Panc1 (cell line): ENCODE measurements around the gene MYB. TPM values are rescaled to one million over a fixed set of nuclear protein-coding genes. Genes with fewer than 3 reads are reported as not detected.

ENCODE experiments used
- ATAC-seq: fragments of 200-7000 bp; cut with Tn5 transposase; 2 replicates; pipeline ENCODE4 v1.9.1; 2020; ENCODE audit warnings: mild to moderate bottlenecking, moderate library complexity
- BruUV-seq: library from RNA; stranded (reverse); fragments of 400-500 nt; replicated peaks from 2 replicates; lab custom pipeline; 2021; lab: Mats Ljungman, UMichigan
- CTCF ChIA-PET: fragments of 300-600 bp; sonication (Branson Sonifier 250); formaldehyde crosslinking; loops from one replicate; lab custom pipeline; 2022; ENCODE audit warnings: antibody characterized with exemption; lab: Charles Lee
- POLR2A ChIA-PET: fragments of 300-600 bp; sonication (Branson Sonifier 250); formaldehyde crosslinking; loops from one replicate; lab custom pipeline; 2022; ENCODE audit warnings: antibody characterized with exemption; lab: Charles Lee
- DNase-seq: peaks from one replicate; pipeline ENCODE4 v3.0.0-alpha.2; 2010; ENCODE audit warnings: low read depth, low spot score
- H3K27ac ChIP-seq: 2 replicates; pipeline ENCODE4 v1.5.1; 2011; ENCODE audit warnings: mild to moderate bottlenecking, low read length, inconsistent platforms
- H3K27me3 ChIP-seq: fragments of 200-500 bp; sonication (Bioruptor generic); 2 replicates; pipeline ENCODE4 v1.6.0; 2014; ENCODE audit warnings: low read length, inconsistent platforms; ENCODE audit not compliant: control insufficient read depth, insufficient read depth
- H3K36me3 ChIP-seq: fragments of 200-500 bp; sonication (Bioruptor generic); 2 replicates; pipeline ENCODE4 v1.5.1; 2014; ENCODE audit warnings: inconsistent platforms, mild to moderate bottlenecking, low read length, moderate library complexity; ENCODE audit not compliant: control insufficient read depth, insufficient read depth
- H3K4me1 ChIP-seq: 2 replicates; pipeline ENCODE4 v1.5.1; 2011; ENCODE audit warnings: inconsistent platforms, mild to moderate bottlenecking, low read length, moderate library complexity; ENCODE audit not compliant: control insufficient read depth, insufficient read depth
- H3K4me3 ChIP-seq, 2 experiments: 2 replicates each; pipeline ENCODE4 v1.5.1; 2011 to 2012; ENCODE audit warnings: low read depth in 2 of 2, low read length in 2 of 2, mild to moderate bottlenecking in 2 of 2, inconsistent platforms in 1 of 2, moderate library complexity in 1 of 2
- H3K9me3 ChIP-seq: fragments of 200-500 bp; sonication (Bioruptor generic); 2 replicates; pipeline ENCODE4 v1.5.1; 2014; ENCODE audit warnings: low read depth, mild to moderate bottlenecking, inconsistent platforms, low read length, moderate library complexity; ENCODE audit not compliant: control insufficient read depth, insufficient read depth
- CTCF ChIP-seq: fragments of 450-650 bp; IDR thresholded peaks from 2 replicates; pipeline ENCODE4 v1.5.1; 2017; ENCODE audit warnings: mild to moderate bottlenecking
- POLR2AphosphoS5 ChIP-seq: IDR thresholded peaks from 2 replicates; pipeline ENCODE4 v1.6.1; 2012; ENCODE audit warnings: mild to moderate bottlenecking, low read depth, low read length, moderate library complexity
- REST ChIP-seq, 2 experiments: IDR thresholded peaks; 2 replicates each; pipeline ENCODE4 v1.6.1; 2011 to 2012; ENCODE audit warnings: low read depth in 2 of 2, control low read depth in 1 of 2, low read length in 1 of 2, mild to moderate bottlenecking in 1 of 2, moderate library complexity in 1 of 2; ENCODE audit not compliant: insufficient read depth in 1 of 2
- SIN3A ChIP-seq: IDR thresholded peaks from 2 replicates; pipeline ENCODE4 v1.6.1; 2012; ENCODE audit warnings: low read depth, mild to moderate bottlenecking, low read length, moderate library complexity, borderline replicate concordance; ENCODE audit not compliant: insufficient read depth
- TCF7L2 ChIP-seq: IDR thresholded peaks from 2 replicates; pipeline ENCODE4 v1.6.1; 2011; ENCODE audit warnings: mild to moderate bottlenecking, low read depth, low read length, inconsistent platforms
- in situ Hi-C: cut with HindIII; loops from 2 replicates; pipeline ENCODE4 v1.10.0; 2016; ENCODE audit warnings: low sequenced_read_pairs, low pct_unique_long_range_greater_than_20kb
- intact Hi-C: fragments of 100-400 bp; cut with micrococcal nuclease; formaldehyde crosslinking; loops from one replicate; pipeline ENCODE4 v1.10.0; 2022; ENCODE audit not compliant: unreplicated experiment
- total RNA-seq: library from RNA; stranded (reverse); gene quantifications from one replicate; pipeline ENCODE4 v1.2.1, GENCODE V29; 2021; ENCODE audit not compliant: unreplicated experiment

Gene MYB
- total RNA-seq, 1 experiment from 2014 or later, result 1.3 TPM

- ChIA-PET CTCF (no interaction called here), POLR2A (no interaction called here)
- intact Hi-C loops, result no loop called here
- DNase-seq (no peak), ATAC-seq (no peak; the same call in 1 of the 2 replicates)
- Histone ChIP-seq H3K4me3 (no peak overlapping the region), H3K27ac (no peak overlapping the region), H3K27me3 (0 out of 2 replicates have a peak, but pooled peaks cover 5% of the 10 kb centered on the region), H3K9me3 (no peaks in the 10 kb centered on the region), H3K4me1 (no peaks in the 10 kb centered on the region), H3K36me3 (no peaks in the 10 kb centered on the region)
- TF ChIP-seq SIN3A (no peak), REST (IDR thresholded peaks at IDR 0.05; ENCODE audit: insufficient read depth in 1 of 2, low read depth in 2 of 2, low read length in 1 of 2) (no peak), TCF7L2 (no peak), CTCF (no peak), POLR2AphosphoS5 (no peak)
- BruUV-seq, result no TSS peak
- in situ Hi-C loops, result no loop called here
Observed at GRCh38 chr6:135135835-135136234, 45.3 kb upstream of the MYB start.

- CTCF ChIA-PET, result no interaction called here
- ATAC-seq, result no peak
- Histone ChIP-seq H3K9me3 (no peaks in the 10 kb centered on the region), H3K4me1 (no peaks in the 10 kb centered on the region), H3K36me3 (no peaks in the 10 kb centered on the region), H3K27me3 (0 out of 2 replicates have a peak, but pooled peaks cover 5% of the 10 kb centered on the region), H3K4me3 (no peak overlapping the region), H3K27ac (no peak overlapping the region)
- no peak for DNase-seq
- intact Hi-C loops, result no loop called here
- BruUV-seq, result no TSS peak
- in situ Hi-C loops, result no loop called here
- no peak for TF ChIP-seq CTCF
- TF ChIP-seq REST (IDR thresholded peaks at IDR 0.05; ENCODE audit: insufficient read depth in 1 of 2, low read depth in 2 of 2, low read length in 1 of 2), result no peak
- no peak for TF ChIP-seq SIN3A
- TF ChIP-seq POLR2AphosphoS5, result no peak
- no peak for TF ChIP-seq TCF7L2
- POLR2A ChIA-PET, result no interaction called here
Observed at GRCh38 chr6:135137826-135138225, 43.3 kb upstream of the MYB start.
